ENCODE results near the gene GDPD4. TPM values are rescaled to one million over a fixed set of nuclear protein-coding genes. Genes with fewer than 3 reads are reported as not detected.

The GDPD4 gene
- total and polyA plus RNA-seq, 10 of the 15 experiments (the other 5 are each of a cell fraction or from before 2014, with no cell fraction given): 0.23 TPM; not detected in 9

GRCh38 chr11:77287136-77287535 lies 14.3 kb downstream of the GDPD4 start:
- H3K36me3 ChIP-seq (ENCODE audit: control insufficient read depth in 2 of 2, insufficient read depth in 2 of 2, low read length in 1 of 2): no peaks in the 10 kb centered on the region
- no peak overlapping the region for H2AFZ ChIP-seq (ENCODE audit: control insufficient read depth, low read depth, low read length)
- DNase-seq (ENCODE audit: low read depth, low spot score) (no peak), ATAC-seq (no peak), FAIRE-seq (no peak)
- no peaks in the 10 kb centered on the region for H3K4me1 ChIP-seq (ENCODE audit: control insufficient read depth, insufficient read depth, low read length)
- H3K9ac ChIP-seq (ENCODE audit: control insufficient read depth, insufficient read depth, low read length): no peak overlapping the region
- no peak overlapping the region for H3K27ac ChIP-seq (ENCODE audit: control insufficient read depth, insufficient read depth)
- no TSS peak for BruUV-seq (replicated peaks)
- no peak overlapping the region for H3K4me3 ChIP-seq
- SMC1A ChIA-PET (ENCODE audit: uncharacterized antibody, unreplicated experiment): no interaction called here
- H4K20me1 ChIP-seq (ENCODE audit: control insufficient read depth, insufficient read depth): no peaks in the 10 kb centered on the region
- H3K9me3 ChIP-seq (replicated peaks; ENCODE audit: control insufficient read depth, insufficient read depth, low read length): no peaks in the 10 kb centered on the region
- peaks cover 0 to 3% of the 10 kb centered on the region in 2 experiments; a peak in 2 of 4 replicates for H3K27me3 ChIP-seq (replicated peaks in 1 of 2; ENCODE audit: control insufficient read depth in 2 of 2, insufficient read depth in 2 of 2, low read length in 1 of 2)
- in situ Hi-C loops (cut with MboI): loop anchor here (5.0 kb wide), 1 partner anchor 50 kb away; no protein-coding TSS in a partner anchor
- POLR2A ChIA-PET: no interaction called here
- no peak overlapping the region for H3K4me2 ChIP-seq (ENCODE audit: control insufficient read depth, insufficient read depth)
- intact Hi-C loops (cut with micrococcal nuclease; ENCODE audit: unreplicated experiment): no loop called here
- RAD21 ChIA-PET (ENCODE audit: unreplicated experiment): no interaction called here
- WGBS (ENCODE audit: insufficient coverage, insufficient replicate concordance, low lambda C conversion rate, missing lambda C conversion rate): 62% methylated on average over 3 of the region's 3 CpGs
- no peaks in the 10 kb centered on the region for H3K79me2 ChIP-seq (ENCODE audit: control insufficient read depth, insufficient read depth, low read length)
- CTCF ChIA-PET: interaction anchor here (0.6 kb wide), 1 partner anchor 9 kb away, joined by 3 read pairs; no protein-coding TSS in a partner anchor
- TF ChIP-seq HCFC1 (IDR thresholded peaks at IDR 0.05; ENCODE audit: low read length) (no peak), MYB (IDR thresholded peaks at IDR 0.05; ENCODE audit: borderline replicate concordance, low read depth, low read length) (no peak), MAX (IDR thresholded peaks at IDR 0.05; ENCODE audit: low read depth, low read length) (no peak), ZNF687 (IDR thresholded peaks at IDR 0.05) (no peak), ESRRA (IDR thresholded peaks at IDR 0.05; ENCODE audit: low read length) (no peak), RBBP5 (conservative IDR thresholded peaks at IDR 0.05) (no peak), CBX5 (IDR thresholded peaks at IDR 0.05; ENCODE audit: low read depth) (no peak), PML (IDR thresholded peaks at IDR 0.05; ENCODE audit: low read length) (no peak), ZBTB33 (IDR thresholded peaks at IDR 0.05) (no peak)
- TF ChIP-seq, protein P1, sequence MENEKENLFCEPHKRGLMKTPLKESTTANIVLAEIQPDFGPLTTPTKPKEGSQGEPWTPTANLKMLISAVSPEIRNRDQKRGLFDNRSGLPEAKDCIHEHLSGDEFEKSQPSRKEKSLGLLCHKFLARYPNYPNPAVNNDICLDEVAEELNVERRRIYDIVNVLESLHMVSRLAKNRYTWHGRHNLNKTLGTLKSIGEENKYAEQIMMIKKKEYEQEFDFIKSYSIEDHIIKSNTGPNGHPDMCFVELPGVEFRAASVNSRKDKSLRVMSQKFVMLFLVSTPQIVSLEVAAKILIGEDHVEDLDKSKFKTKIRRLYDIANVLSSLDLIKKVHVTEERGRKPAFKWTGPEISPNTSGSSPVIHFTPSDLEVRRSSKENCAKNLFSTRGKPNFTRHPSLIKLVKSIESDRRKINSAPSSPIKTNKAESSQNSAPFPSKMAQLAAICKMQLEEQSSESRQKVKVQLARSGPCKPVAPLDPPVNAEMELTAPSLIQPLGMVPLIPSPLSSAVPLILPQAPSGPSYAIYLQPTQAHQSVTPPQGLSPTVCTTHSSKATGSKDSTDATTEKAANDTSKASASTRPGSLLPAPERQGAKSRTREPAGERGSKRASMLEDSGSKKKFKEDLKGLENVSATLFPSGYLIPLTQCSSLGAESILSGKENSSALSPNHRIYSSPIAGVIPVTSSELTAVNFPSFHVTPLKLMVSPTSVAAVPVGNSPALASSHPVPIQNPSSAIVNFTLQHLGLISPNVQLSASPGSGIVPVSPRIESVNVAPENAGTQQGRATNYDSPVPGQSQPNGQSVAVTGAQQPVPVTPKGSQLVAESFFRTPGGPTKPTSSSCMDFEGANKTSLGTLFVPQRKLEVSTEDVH (IDR thresholded peaks at IDR 0.05; ENCODE audit: low read depth, partially characterized antibody): no peak
- TF ChIP-seq, protein P2, sequence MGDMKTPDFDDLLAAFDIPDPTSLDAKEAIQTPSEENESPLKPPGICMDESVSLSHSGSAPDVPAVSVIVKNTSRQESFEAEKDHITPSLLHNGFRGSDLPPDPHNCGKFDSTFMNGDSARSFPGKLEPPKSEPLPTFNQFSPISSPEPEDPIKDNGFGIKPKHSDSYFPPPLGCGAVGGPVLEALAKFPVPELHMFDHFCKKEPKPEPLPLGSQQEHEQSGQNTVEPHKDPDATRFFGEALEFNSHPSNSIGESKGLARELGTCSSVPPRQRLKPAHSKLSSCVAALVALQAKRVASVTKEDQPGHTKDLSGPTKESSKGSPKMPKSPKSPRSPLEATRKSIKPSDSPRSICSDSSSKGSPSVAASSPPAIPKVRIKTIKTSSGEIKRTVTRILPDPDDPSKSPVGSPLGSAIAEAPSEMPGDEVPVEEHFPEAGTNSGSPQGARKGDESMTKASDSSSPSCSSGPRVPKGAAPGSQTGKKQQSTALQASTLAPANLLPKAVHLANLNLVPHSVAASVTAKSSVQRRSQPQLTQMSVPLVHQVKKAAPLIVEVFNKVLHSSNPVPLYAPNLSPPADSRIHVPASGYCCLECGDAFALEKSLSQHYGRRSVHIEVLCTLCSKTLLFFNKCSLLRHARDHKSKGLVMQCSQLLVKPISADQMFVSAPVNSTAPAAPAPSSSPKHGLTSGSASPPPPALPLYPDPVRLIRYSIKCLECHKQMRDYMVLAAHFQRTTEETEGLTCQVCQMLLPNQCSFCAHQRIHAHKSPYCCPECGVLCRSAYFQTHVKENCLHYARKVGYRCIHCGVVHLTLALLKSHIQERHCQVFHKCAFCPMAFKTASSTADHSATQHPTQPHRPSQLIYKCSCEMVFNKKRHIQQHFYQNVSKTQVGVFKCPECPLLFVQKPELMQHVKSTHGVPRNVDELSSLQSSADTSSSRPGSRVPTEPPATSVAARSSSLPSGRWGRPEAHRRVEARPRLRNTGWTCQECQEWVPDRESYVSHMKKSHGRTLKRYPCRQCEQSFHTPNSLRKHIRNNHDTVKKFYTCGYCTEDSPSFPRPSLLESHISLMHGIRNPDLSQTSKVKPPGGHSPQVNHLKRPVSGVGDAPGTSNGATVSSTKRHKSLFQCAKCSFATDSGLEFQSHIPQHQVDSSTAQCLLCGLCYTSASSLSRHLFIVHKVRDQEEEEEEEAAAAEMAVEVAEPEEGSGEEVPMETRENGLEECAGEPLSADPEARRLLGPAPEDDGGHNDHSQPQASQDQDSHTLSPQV (IDR thresholded peaks at IDR 0.05): no peak

Data from GM12878 (cell line).